BE2C (cell line): ENCODE results near the gene TNPO1.
"Not testable (repeated sequence)": the region's sequence is repeated elsewhere in the genome, so short reads cannot be mapped to it uniquely, and the experiment has no call there.

ENCODE experiments used
- DNase-seq: peaks from one replicate; pipeline ENCODE4 v3.0.0-alpha.2; 2020
- H3K27me3 ChIP-seq: fragments of 250-450 bp; sonication (Bioruptor Pico); 2 replicates; pipeline ENCODE4 v1.5.1; 2020; ENCODE audit warnings: mild to moderate bottlenecking
- H3K36me3 ChIP-seq: fragments of 250-450 bp; sonication (Bioruptor Pico); 2 replicates; pipeline ENCODE4 v1.5.1; 2020; ENCODE audit warnings: mild to moderate bottlenecking
- H3K4me1 ChIP-seq: fragments of 250-450 bp; sonication (Bioruptor Pico); 2 replicates; pipeline ENCODE4 v1.5.1; 2020
- H3K4me3 ChIP-seq: 2 replicates; pipeline ENCODE4 v1.5.1; 2011; ENCODE audit warnings: low read depth, low read length
- H3K9me3 ChIP-seq: fragments of 250-450 bp; sonication (Bioruptor Pico); 2 replicates; pipeline ENCODE4 v1.5.1; 2020
- TF ChIP-seq, protein P1 (sequence below): IDR thresholded peaks from 2 replicates; pipeline ENCODE4 v1.5.1; 2012; ENCODE audit warnings: mild to moderate bottlenecking, low read depth, low read length

The TNPO1 gene

GRCh38 chr5:72796001-72796400 lies 20.5 kb upstream of the TNPO1 start:
- TF ChIP-seq, protein P1, sequence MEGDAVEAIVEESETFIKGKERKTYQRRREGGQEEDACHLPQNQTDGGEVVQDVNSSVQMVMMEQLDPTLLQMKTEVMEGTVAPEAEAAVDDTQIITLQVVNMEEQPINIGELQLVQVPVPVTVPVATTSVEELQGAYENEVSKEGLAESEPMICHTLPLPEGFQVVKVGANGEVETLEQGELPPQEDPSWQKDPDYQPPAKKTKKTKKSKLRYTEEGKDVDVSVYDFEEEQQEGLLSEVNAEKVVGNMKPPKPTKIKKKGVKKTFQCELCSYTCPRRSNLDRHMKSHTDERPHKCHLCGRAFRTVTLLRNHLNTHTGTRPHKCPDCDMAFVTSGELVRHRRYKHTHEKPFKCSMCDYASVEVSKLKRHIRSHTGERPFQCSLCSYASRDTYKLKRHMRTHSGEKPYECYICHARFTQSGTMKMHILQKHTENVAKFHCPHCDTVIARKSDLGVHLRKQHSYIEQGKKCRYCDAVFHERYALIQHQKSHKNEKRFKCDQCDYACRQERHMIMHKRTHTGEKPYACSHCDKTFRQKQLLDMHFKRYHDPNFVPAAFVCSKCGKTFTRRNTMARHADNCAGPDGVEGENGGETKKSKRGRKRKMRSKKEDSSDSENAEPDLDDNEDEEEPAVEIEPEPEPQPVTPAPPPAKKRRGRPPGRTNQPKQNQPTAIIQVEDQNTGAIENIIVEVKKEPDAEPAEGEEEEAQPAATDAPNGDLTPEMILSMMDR, result no peak
- H3K9me3 ChIP-seq, result no peaks in the 10 kb centered on the region
- no peaks in the 10 kb centered on the region for H3K4me1 ChIP-seq
- no peaks in the 10 kb centered on the region for H3K36me3 ChIP-seq
- no peak for DNase-seq
- H3K27me3 ChIP-seq, result no peaks in the 10 kb centered on the region
- no peak overlapping the region for H3K4me3 ChIP-seq

GRCh38 chr5:72799721-72800120 lies 16.7 kb upstream of the TNPO1 start:
- Histone ChIP-seq H3K27me3 (no peaks in the 10 kb centered on the region), H3K36me3 (no peaks in the 10 kb centered on the region), H3K4me1 (no peaks in the 10 kb centered on the region), H3K4me3 (no peak overlapping the region), H3K9me3 (no peaks in the 10 kb centered on the region)
- TF ChIP-seq, protein P1, result no peak
- DNase-seq, result no peak

DNA sequence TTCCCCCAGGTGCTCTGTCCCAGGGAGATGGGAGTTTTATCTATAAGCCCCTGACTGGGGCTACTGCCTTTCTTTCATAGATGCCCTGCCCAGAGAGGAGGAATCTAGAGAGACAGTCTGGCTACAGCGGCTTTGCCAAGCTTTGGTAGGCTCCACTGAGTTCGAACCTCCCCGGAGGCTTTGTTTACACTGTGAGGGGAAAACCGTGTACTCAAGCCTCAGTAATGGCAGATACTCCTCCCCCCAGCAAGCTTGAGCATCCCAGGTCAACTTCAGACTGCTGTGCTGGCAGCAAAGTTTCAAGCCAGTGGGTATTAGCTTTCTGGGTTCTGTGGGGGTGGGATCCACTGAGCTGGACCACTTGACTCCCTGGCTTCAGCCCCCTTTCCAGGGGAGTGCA lies 7.8 kb upstream of the TNPO1 start:
- H3K4me3 ChIP-seq, H3K27me3 ChIP-seq, H3K36me3 ChIP-seq, H3K9me3 ChIP-seq, H3K4me1 ChIP-seq, DNase-seq: not testable (repeated sequence)

DNA sequence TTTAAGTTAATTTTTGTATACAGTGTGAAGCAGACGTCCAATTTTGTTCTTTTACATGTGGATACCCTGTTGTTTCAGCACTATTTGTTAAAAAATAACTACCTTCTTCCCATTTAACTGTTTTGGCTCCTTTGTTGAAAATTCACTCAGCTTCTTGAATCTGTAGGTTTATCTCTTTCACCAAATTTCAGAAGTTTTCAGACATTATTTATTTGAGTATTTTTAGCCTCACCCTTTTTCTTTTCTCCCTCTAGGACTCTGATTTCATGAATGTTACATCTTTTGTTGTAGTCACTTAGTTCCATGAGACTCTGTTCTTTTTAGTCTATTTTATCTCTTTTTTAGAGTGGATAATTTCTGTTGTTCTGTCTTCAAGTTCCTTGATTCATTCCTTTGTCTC lies 4.6 kb upstream of the TNPO1 start:
- Histone ChIP-seq H3K4me1 (0 out of 2 replicates have a peak, but pooled peaks cover 2% of the 10 kb centered on the region), H3K36me3 (no peaks in the 10 kb centered on the region), H3K4me3 (no peak overlapping the region), H3K9me3 (no peaks in the 10 kb centered on the region), H3K27me3 (no peaks in the 10 kb centered on the region)
- no peak for DNase-seq
- TF ChIP-seq, protein P1, result no peak

DNA sequence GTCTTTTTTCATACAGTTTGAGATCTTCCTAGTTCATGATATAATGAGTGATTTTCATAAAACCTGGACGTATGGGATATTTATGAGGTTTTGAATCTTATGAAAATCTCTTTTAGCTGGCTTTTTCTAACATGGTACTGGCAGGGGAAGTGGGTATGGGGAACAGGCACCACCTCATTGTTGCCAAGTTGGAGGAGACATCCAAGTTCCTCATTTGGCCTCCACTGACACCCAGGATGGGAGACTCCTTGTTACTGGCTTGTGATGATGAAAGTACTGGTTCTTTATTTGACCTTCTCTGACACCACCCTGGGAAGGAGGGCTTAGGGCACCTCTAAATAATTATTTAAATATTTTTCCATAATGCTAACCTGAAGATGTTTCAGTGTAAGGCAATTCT lies 4.0 kb upstream of the TNPO1 start:
- TF ChIP-seq, protein P1, result no peak
- no peaks in the 10 kb centered on the region for H3K9me3 ChIP-seq
- DNase-seq, result no peak

GRCh38 chr5:72814104-72814503 lies 2.4 kb upstream of the TNPO1 start:
- TF ChIP-seq, protein P1, result no peak
- DNase-seq, result no peak
- H3K27me3 ChIP-seq, result no peaks in the 10 kb centered on the region
- no peaks in the 10 kb centered on the region for H3K9me3 ChIP-seq
- H3K4me3 ChIP-seq, result no peak overlapping the region
- H3K4me1 ChIP-seq, result 0 out of 2 replicates have a peak, but pooled peaks cover 2% of the 10 kb centered on the region
- no peaks in the 10 kb centered on the region for H3K36me3 ChIP-seq

More for the DNA sequence above, 4.0 kb upstream of the TNPO1 start:
- H3K27me3 ChIP-seq, result no peaks in the 10 kb centered on the region
- no peaks in the 10 kb centered on the region for H3K36me3 ChIP-seq
- H3K4me1 ChIP-seq, result 0 out of 2 replicates have a peak, but pooled peaks cover 2% of the 10 kb centered on the region
- no peak overlapping the region for H3K4me3 ChIP-seq

DNA sequence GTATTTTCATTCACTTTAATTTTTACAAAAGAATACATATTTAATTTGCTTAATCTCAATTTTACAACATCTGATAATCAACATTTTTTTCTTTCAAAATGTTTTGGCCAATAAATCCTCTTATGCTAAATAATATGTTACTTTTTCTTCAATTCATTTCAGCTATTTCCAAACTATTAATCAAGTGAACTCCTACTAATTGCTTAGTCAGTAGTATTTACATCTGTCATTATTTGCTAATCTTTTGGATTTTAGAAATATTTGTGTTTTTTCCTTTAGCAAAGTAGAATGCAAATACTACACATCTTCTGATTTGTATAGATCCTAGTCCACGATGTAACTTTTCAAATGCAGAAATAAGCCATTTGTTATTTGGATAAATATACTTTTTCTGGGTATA lies 1.6 kb upstream of the TNPO1 start:
- Histone ChIP-seq H3K4me3 (peak overlapping the region; percentile 82), H3K27me3 (no peaks in the 10 kb centered on the region), H3K4me1 (0 out of 2 replicates have a peak, but pooled peaks cover 2% of the 10 kb centered on the region), H3K9me3 (no peaks in the 10 kb centered on the region), H3K36me3 (no peaks in the 10 kb centered on the region)
- no peak for DNase-seq
- TF ChIP-seq, protein P1, result no peak
